ENCODE data around the gene TOPAZ1.

Gene TOPAZ1

DNA sequence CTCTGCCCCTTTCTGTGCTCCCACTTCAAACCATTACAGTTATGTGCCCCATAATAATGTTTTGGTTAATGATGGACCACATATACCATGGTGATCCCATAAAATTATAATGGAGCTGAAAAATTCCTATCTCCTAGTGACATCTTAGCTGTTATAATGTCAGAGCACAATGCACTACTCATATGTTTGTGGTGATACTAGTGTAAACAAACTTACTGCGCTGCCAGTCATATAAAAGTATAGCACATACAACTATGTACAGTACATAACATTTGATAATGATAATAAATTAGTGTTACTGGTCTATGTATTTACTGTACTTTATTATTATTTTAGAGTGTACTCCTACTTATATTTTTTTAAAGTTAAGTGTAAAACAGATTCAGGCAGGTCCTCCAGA, 51.3 kb downstream of the TOPAZ1 start:
- Histone ChIP-seq H3K4me3 (no peak overlapping the region), H3K27ac (no peak overlapping the region)
- no peak for DNase-seq (ENCODE audit: low spot score)
- no peak for TF ChIP-seq CTCF (IDR thresholded peaks at IDR 0.05)

DNA sequence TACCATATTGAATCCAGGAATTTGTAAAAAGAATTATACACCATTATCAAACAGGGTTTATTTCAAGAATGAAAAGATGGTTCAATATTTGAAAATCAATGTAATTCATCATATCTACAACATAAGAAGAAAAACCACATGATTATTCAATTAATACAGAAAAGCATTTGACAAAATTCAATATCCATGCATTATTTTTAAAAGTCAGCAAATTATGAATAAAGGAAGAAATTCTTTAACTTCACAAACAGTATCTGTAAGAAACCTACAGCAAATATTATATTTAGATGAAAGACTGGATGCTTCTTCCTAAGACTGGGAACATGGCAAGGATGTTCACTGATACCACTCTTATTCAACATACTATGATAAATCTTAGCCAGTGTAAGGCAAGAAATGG, 55.6 kb downstream of the TOPAZ1 start:
- H3K4me3 ChIP-seq: no peak overlapping the region
- no peak for TF ChIP-seq CTCF (IDR thresholded peaks at IDR 0.05)

DNA sequence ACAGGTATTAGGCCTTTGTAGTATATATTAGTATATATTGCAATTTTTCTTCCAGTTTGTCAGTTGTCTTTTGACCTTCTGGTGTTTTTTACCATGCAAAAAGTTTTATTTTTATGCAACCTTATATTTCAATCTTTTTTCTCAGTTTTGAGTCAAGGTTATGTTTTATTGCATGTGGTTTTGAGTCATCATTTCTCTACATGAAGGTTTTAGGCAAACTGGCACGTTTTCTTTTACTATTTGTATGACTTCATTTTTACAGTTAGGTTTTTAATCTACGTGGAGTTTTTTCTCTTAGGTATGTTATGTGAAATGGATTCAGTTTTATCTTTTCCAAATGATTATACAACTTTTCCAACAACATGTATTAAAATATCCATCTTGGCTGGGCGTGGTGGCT, 60.1 kb downstream of the TOPAZ1 start:
- TF ChIP-seq CTCF (IDR thresholded peaks at IDR 0.05): no peak
- H3K27ac ChIP-seq: no peak overlapping the region
- no peak overlapping the region for H3K4me3 ChIP-seq
- DNase-seq (ENCODE audit: low spot score): no peak

More for the DNA sequence above, 55.6 kb downstream of the TOPAZ1 start:
- no peak overlapping the region for H3K27ac ChIP-seq
- DNase-seq (ENCODE audit: low spot score): no peak

GRCh38 chr3:44309500-44309899, 67.8 kb downstream of the TOPAZ1 start:
- no peak for TF ChIP-seq CTCF (IDR thresholded peaks at IDR 0.05)

DNA sequence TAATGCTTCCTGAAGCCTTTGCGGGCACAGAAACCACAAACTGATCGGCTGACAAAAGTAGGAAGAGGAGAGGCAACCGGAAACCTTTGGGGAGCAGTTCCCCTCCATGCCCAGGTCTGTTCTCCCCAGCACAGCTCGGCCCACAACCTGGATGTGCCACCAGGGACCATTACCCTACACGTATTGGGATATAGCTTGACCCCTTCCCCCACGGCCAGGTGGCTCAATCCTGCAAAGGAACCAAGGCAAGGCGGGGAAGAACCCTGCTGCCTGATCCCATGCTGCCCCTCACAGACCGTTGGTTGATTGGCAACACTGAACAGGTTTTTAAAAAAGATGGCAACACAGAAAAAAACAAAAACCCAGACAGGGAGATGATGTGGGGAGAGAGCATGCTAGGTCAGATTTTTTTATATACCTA, 77.2 kb downstream of the TOPAZ1 start:
- Histone ChIP-seq H3K27ac (no peak overlapping the region), H3K4me3 (no peak overlapping the region)
- no peak for DNase-seq (ENCODE audit: low spot score)
- TF ChIP-seq CTCF (IDR thresholded peaks at IDR 0.05): no peak

More at GRCh38 chr3:44309500-44309899, 67.8 kb downstream of the TOPAZ1 start:
- no peak overlapping the region for H3K4me3 ChIP-seq
- H3K27ac ChIP-seq: no peak overlapping the region
- no peak for DNase-seq (ENCODE audit: low spot score)

GRCh38 chr3:44321335-44321734, 79.6 kb downstream of the TOPAZ1 start:
- DNase-seq (ENCODE audit: low spot score): no peak
- TF ChIP-seq CTCF (IDR thresholded peaks at IDR 0.05): no peak
- no peak overlapping the region for H3K27ac ChIP-seq
- no peak overlapping the region for H3K4me3 ChIP-seq

DNA sequence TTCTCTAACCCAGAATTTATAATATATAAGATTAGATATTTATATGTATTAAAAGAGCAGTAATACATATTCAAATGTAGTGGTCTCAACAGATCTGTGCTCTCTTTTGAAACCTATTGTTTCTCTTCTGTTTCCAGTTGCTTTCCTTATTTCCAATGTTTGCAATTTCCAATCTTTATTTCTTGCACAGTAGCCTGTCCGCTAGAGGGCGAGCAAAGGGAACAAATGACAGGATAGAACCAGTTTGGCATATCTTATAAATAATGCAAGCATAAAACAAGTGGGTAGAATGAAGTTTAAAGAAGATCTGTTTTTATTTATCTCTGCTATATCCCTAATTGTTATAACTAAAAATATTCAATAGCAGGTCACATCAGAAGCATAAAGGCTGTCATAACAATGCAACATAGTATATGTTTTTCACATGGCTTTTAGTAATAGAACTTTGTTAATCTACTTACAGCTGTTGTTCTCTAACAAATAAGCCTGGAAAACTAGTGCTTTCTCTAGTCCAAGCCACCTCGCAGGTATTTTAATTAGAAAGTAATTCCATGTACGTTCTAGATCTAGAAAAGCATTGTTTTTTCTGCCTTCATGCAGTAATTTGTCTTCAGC, 81.8 kb downstream of the TOPAZ1 start:
- TF ChIP-seq CTCF (IDR thresholded peaks at IDR 0.05): peak; percentile 57
- no peak overlapping the region for H3K4me3 ChIP-seq
- no peak overlapping the region for H3K27ac ChIP-seq
- no peak for DNase-seq (ENCODE audit: low spot score)
